ENCODE data around the gene FMN1.

The FMN1 gene

GRCh38 chr15:33115191-33115861 is 79.2 kb downstream of the FMN1 start:
- no peak for DNase-seq

GRCh38 chr15:33114374-33114717 is 80.2 kb downstream of the FMN1 start:
- no peak for DNase-seq

GRCh38 chr15:33113666-33114373 is 80.7 kb downstream of the FMN1 start:
- DNase-seq = no peak

GRCh38 chr15:33112541-33113105 is 81.9 kb downstream of the FMN1 start:
- DNase-seq = no peak

GRCh38 chr15:33111041-33111451 is 83.5 kb downstream of the FMN1 start:
- no peak for DNase-seq

GRCh38 chr15:33109345-33109744 is 85.2 kb downstream of the FMN1 start:
- no peak for DNase-seq

DNA sequence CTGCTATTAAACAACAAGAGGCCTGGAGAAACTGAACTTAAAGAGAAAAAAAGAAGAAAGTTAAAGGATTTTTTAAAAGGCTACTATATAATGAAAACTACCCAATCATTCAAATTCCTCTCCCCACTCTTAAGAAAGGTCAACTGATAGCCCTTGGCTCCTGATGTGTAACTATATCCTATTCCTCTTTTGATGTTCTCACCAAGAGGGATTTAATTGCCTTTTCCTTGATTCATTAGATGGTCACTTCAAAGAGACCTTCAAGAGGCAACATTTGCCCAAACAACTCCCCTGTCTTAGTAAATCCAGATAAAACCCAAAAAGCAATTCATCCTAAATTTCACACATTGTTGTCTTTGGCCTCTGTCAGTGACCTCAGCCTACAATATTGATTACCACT is 86.0 kb downstream of the FMN1 start:
- DNase-seq = no peak

DNA sequence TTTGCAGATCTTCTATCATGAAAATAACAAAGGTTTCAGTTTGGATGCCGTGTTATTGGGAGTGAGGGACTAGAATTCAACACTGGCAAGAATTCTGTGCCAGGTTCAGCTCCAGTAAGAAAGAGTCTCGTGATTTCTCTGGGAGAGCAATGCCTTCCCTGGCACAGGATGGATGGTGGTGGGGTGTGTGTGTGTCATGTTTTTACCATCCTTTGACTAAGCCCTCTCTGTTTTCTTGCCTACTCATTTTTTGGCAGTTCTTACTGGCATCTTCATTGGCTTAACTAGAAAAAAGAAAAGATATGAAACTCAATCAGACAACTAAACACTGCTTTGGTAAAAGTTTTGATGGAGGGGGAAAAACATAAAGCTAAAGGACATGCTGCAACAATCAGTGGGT is 86.6 kb downstream of the FMN1 start:
- no peak for DNase-seq

- no peak for DNase-seq
Measured at GRCh38 chr15:33104212-33104611, 90.3 kb downstream of the FMN1 start.

- no peak for DNase-seq
Measured at GRCh38 chr15:33101036-33101435, 93.5 kb downstream of the FMN1 start.

- DNase-seq = no peak
Measured at GRCh38 chr15:33100314-33100713, 94.2 kb downstream of the FMN1 start.

- no peak for DNase-seq
Measured at GRCh38 chr15:33099739-33100138, 94.8 kb downstream of the FMN1 start.

- DNase-seq = no peak
Measured at GRCh38 chr15:33099213-33099612, 95.3 kb downstream of the FMN1 start.

GRCh38 chr15:33098094-33099058 is 96.1 kb downstream of the FMN1 start:
- no peak for DNase-seq

GRCh38 chr15:33096134-33096533 is 98.4 kb downstream of the FMN1 start:
- no peak for DNase-seq

- DNase-seq = no peak
Measured at GRCh38 chr15:33095641-33096040, 98.9 kb downstream of the FMN1 start.

DNA sequence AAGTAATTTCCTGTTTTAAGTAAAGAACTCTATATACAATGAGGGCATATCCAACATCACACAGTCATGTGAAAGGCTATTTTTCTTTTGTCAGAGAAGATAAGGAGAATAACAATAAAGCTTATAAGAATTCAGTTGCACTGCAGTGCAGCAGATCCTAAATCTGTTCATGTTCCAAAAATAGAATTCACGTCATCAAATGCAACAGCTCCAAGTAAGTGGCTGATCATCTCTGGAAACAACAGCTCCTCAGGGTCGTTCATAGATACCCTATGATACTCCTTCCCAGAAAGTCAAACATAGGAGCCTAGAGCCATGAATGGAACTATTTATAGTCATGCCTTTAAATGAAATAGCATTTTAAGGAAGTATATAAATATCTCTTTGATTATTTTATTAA is 100.2 kb downstream of the FMN1 start:
- DNase-seq = no peak

DNA sequence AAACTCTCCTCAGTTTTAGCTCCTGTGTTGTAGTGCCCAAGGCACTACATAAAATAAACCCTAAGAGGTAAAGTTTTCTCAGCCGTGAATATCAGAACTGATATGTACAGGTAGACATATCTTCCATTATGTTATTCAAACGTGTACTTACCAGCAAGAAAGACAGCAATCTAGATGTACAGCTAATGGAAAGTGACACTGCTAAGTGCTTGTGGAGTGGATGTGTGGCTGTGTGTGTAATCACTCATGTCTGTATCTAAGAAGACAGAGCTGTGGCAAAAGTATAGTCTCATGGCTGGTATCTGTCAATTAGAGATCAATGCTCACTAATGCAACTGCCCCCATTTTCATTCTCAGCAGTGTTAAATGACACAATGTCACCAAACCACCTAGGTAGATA is 101.3 kb downstream of the FMN1 start:
- no peak for DNase-seq

GRCh38 chr15:33091983-33092693 is 102.4 kb downstream of the FMN1 start:
- DNase-seq = peak; percentile 25

DNA sequence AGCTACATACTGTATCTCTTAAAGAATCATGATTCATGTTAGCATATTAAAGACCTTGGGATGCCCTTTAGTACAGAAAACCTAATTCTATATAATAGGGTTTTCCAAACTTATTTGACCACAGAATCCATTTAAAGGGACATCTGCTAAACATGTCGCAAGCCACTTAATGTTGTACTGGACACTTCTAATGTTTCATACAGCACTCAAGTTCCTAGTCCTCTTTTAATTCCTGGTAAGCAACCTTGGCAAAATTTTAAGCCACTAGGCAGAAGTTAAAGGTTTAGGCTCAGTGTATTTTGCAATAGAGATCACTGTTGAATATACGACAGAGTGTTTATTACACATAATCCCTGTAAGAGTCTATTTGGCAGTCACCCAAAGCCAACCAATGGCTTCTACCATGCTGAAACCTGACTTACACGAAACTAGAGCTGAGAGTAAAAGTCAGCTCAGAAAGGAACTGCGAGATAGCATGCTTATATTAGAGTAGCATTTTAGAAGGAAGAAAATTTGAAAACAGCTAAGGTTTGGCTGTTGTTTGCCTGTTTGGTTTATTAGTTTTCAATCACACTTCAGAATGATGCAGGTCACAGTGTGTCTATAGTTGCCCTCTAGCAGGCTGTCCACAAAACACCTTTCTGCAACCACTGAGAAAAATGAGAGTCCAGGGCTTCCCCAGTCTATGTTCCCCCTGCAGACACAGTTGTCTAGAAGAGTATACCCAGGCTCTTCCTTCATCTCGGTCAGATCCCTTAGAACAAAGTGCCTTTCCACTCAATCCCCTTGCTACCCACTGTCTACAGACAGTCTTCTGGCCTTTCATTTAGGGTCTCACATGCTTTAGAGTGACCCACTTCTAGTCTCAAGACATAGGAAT is 104.4 kb downstream of the FMN1 start:
- peak; percentile 73 for DNase-seq

DNA sequence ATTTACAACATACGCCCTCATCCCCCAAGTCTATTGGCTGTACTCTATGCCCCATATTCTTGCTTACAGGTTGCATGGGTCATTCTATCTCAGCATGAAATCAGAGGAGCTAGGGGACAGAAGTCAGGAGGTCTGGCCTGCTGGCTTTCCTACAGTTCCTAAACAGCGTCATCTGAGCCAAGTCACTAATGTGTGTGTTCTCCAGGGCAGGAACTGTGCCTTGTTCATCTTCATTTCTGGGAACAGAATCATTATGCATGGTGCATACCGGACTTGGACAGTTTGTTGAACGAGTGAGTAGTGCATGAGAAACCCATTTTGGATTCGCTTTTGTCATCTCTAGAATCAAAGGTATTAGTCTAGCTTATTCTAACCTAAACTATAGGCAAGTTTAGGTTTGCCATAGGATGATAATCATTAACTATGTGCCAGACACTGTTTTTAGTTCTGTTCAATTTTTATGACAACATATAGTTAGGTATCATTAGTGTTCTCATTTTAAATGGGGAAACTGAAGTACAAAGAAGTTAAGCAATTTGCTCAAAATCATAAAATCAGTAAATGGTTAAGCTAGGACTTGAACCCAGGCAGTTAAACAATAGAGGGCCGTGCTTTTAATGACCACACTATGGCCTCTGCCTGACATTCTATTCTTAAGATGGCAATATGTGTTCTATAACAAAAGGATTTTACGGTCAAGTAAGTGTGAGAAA is 105.2 kb downstream of the FMN1 start:
- no peak for DNase-seq

Data from NCI-H2171 treated with DMSO at 0.1 percent for 48 hours (cell line).